HepG2 (cell line): Measurements from ENCODE around the gene KCNB1. TPM values are rescaled to one million over a fixed set of nuclear protein-coding genes. Genes with fewer than 3 reads are reported as not detected.

Experiments used
- ATM ChIP-seq: fragments of 450-650 bp; IDR thresholded peaks from 2 replicates; pipeline ENCODE4 v1.7.1; 2017; ENCODE audit warnings: mild to moderate bottlenecking, borderline replicate concordance
- LCORL ChIP-seq, 2 experiments: fragments of 450-650 bp in 1 of 2; sonication (generic) in 1 of 2; formaldehyde crosslinking in 1 of 2; IDR thresholded peaks; 2 replicates each; pipeline versions ENCODE4 v1.5.0 to v1.6.1; 2017 to 2020; ENCODE audit warnings: antibody characterized with exemption in 1 of 2, missing genetic modification reagents in 1 of 2
- NBN ChIP-seq: fragments of 450-650 bp; conservative IDR thresholded peaks from 2 replicates; pipeline ENCODE4 v1.6.1; 2017
- polyA plus RNA-seq, 8 experiments: library from polyadenylated mRNA; depleted of rRNA in 3 of 8; stranded (reverse) in 7 of 8; unstranded in 1 of 8; fragments of >200 nt; fragmentation: Illumina TruSeq in 4 of 8; extraction: Trizol in 4 of 8; gene quantifications; 2 replicates each; pipeline versions ENCODE4 v1.2.1 to v1.2.3, GENCODE V29; 2011 to 2016; ENCODE audit warnings: low read depth in 4 of 8, missing spikeins in 1 of 8, mixed read lengths in 1 of 8; ENCODE audit not compliant: insufficient read depth in 1 of 8
- total RNA-seq, 5 experiments: library from RNA; depleted of rRNA; stranded (reverse); fragments of >200 nt; fragmentation: Illumina TruSeq; extraction: Trizol; gene quantifications; 2 replicates each; pipeline ENCODE4 v1.2.3, GENCODE V29; 2016; ENCODE audit warnings: low read depth in 1 of 5
- TF ChIP-seq, protein P1 (sequence below): sonication (generic); formaldehyde crosslinking; IDR thresholded peaks from 2 replicates; pipeline ENCODE4 v1.4.0; 2020; ENCODE audit warnings: missing genetic modification reagents
- TF ChIP-seq, protein P2 (sequence below): fragments of 450-650 bp; IDR thresholded peaks from 2 replicates; pipeline ENCODE4 v1.6.1; 2016
- TF ChIP-seq, protein P3 (sequence below): fragments of 450-650 bp; IDR thresholded peaks from 2 replicates; pipeline ENCODE4 v1.6.1; 2017

The KCNB1 gene
- total and polyA plus RNA-seq, 2 of the 13 experiments (the other 11 are each of a cell fraction or from before 2014, with no cell fraction given): 0.02 TPM; not detected in 1

DNA sequence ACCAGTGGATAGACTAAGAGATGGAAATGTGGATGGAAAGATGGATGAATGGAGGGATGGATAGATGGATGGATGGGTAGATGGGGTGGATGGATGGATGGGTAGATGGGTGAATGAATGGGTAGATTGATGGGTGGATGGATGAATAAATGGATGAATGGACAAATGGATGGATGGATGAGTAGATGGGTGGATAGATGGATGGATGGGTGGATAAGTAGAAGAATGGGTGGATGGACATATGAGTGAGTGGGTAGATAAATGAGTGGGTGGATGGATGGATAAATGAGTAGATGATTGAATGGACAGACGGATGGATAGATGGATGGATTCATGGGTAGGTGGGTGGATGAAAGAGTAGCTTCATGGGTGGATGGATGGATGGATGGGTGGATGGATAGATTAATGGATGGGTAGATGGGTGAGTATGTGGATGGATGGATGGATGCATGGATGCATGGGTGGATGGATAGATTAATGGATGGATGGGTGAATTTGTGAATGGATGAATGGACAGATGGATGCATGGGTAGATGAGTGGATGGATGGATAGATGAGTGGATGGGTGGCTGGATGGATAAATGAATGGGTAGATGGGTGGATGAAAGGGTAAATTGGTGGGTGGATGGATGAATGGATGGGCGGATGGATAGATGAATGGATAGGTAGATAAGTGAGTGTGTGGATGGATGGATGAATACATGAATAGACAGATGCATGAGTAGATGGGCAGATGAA is 29.5 kb upstream of the KCNB1 start (continued):
- TF ChIP-seq, protein P1, sequence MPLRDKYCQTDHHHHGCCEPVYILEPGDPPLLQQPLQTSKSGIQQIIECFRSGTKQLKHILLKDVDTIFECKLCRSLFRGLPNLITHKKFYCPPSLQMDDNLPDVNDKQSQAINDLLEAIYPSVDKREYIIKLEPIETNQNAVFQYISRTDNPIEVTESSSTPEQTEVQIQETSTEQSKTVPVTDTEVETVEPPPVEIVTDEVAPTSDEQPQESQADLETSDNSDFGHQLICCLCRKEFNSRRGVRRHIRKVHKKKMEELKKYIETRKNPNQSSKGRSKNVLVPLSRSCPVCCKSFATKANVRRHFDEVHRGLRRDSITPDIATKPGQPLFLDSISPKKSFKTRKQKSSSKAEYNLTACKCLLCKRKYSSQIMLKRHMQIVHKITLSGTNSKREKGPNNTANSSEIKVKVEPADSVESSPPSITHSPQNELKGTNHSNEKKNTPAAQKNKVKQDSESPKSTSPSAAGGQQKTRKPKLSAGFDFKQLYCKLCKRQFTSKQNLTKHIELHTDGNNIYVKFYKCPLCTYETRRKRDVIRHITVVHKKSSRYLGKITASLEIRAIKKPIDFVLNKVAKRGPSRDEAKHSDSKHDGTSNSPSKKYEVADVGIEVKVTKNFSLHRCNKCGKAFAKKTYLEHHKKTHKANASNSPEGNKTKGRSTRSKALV: no peak
- TF ChIP-seq, protein P2, sequence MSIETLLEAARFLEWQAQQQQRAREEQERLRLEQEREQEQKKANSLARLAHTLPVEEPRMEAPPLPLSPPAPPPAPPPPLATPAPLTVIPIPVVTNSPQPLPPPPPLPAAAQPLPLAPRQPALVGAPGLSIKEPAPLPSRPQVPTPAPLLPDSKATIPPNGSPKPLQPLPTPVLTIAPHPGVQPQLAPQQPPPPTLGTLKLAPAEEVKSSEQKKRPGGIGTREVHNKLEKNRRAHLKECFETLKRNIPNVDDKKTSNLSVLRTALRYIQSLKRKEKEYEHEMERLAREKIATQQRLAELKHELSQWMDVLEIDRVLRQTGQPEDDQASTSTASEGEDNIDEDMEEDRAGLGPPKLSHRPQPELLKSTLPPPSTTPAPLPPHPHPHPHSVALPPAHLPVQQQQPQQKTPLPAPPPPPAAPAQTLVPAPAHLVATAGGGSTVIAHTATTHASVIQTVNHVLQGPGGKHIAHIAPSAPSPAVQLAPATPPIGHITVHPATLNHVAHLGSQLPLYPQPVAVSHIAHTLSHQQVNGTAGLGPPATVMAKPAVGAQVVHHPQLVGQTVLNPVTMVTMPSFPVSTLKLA: 0 out of 2 replicates have a peak, but pooled peaks have one; percentile 2
- TF ChIP-seq NBN (peak; percentile 91; the same call in 1 of the 2 replicates), LCORL (IDR thresholded peaks at IDR 0.05) (0 out of 2 replicates have a peak, but pooled peaks have one; percentile 13), LCORL (CRISPR knock-in tag; IDR thresholded peaks at IDR 0.05) (no peak), ATM (peak; percentile 71; the same call in 1 of the 2 replicates)
- TF ChIP-seq, protein P3, sequence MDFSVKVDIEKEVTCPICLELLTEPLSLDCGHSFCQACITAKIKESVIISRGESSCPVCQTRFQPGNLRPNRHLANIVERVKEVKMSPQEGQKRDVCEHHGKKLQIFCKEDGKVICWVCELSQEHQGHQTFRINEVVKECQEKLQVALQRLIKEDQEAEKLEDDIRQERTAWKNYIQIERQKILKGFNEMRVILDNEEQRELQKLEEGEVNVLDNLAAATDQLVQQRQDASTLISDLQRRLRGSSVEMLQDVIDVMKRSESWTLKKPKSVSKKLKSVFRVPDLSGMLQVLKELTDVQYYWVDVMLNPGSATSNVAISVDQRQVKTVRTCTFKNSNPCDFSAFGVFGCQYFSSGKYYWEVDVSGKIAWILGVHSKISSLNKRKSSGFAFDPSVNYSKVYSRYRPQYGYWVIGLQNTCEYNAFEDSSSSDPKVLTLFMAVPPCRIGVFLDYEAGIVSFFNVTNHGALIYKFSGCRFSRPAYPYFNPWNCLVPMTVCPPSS: peak; percentile 59; the same call in 1 of the 2 replicates
